Inflammatory macrophage treated with lipopolysaccharide for 1 hour (primary cell): ENCODE results near the gene MFNG.

ENCODE experiments used
- DNase-seq, 2 donors: peaks; one replicate each; pipeline ENCODE4 v3.0.0-alpha.2; 2020 to 2022

Gene MFNG

GRCh38 chr22:37420686-37421467 lies 65.3 kb downstream of the MFNG start:
- DNase-seq = peak; percentile 69 to 76

- no peak for DNase-seq
Observed at GRCh38 chr22:37419969-37420685, 66.1 kb downstream of the MFNG start.

- DNase-seq = no peak
Observed at GRCh38 chr22:37419370-37419968, 66.7 kb downstream of the MFNG start.
